Osteocyte (in vitro differentiated cells): Measurements from ENCODE around the gene CRYBB2. TPM values are rescaled to one million over a fixed set of nuclear protein-coding genes. Genes with fewer than 3 reads are reported as not detected.

Source experiments
- DNase-seq: peaks from one replicate; pipeline ENCODE4 v3.0.0; 2021; ENCODE audit warnings: mixed read lengths; ENCODE audit not compliant: unreplicated experiment; ENCODE audit errors: extremely low spot score
- H3K27ac Mint-ChIP-seq: one replicate; pipeline ENCODE4 v1.8.0; 2021; ENCODE audit warnings: mild to moderate bottlenecking, mixed read lengths; ENCODE audit not compliant: unreplicated experiment
- H3K27me3 Mint-ChIP-seq: one replicate; pipeline ENCODE4 v1.8.0; 2021; ENCODE audit warnings: mixed read lengths; ENCODE audit not compliant: unreplicated experiment
- H3K36me3 Mint-ChIP-seq: one replicate; pipeline ENCODE4 v1.8.0; 2021; ENCODE audit warnings: mixed read lengths; ENCODE audit not compliant: unreplicated experiment
- H3K4me1 Mint-ChIP-seq: one replicate; pipeline ENCODE4 v1.8.0; 2021; ENCODE audit warnings: mixed read lengths; ENCODE audit not compliant: unreplicated experiment
- H3K4me3 Mint-ChIP-seq: one replicate; pipeline ENCODE4 v1.8.0; 2021; ENCODE audit warnings: mild to moderate bottlenecking, moderate library complexity, mixed read lengths; ENCODE audit not compliant: unreplicated experiment
- H3K9me3 Mint-ChIP-seq: one replicate; pipeline ENCODE4 v1.8.0; 2021; ENCODE audit warnings: mixed read lengths; ENCODE audit not compliant: unreplicated experiment
- total RNA-seq: library from RNA; stranded (reverse); gene quantifications from 2 replicates; pipeline ENCODE4 v1.2.1, GENCODE V29; 2021
- TF ChIP-seq, protein P1 (sequence below): fragments of 200-600 bp; sonication (generic); IDR thresholded peaks from 2 replicates; pipeline ENCODE4 v1.5.0; 2021; ENCODE audit warnings: antibody characterized with exemption, mild to moderate bottlenecking, moderate library complexity

Gene CRYBB2
- total RNA-seq, 1 donor from 2014 or later = not detected

DNA sequence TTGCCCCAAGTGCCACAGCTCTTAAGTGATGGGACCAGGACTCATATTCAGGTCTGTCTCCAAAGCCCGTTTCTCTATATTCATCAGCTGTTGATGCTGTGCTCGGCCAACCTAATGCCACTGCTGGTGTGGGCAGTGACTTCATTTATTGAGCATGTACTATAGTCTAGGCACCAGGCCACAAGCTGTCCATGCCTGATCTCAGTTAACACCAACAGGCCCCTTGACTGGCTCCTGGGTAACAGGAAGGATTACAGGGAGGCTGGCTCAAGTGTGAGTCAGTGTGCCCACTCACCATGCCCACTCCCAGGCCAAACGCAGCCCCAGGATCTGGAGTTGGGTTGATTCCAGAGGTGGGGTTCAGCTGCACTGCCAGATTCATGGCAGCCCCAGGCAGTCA, 8.6 kb upstream of the CRYBB2 start:
- H3K27ac Mint-ChIP-seq = no peak overlapping the region
- DNase-seq = no peak
- TF ChIP-seq, protein P1, sequence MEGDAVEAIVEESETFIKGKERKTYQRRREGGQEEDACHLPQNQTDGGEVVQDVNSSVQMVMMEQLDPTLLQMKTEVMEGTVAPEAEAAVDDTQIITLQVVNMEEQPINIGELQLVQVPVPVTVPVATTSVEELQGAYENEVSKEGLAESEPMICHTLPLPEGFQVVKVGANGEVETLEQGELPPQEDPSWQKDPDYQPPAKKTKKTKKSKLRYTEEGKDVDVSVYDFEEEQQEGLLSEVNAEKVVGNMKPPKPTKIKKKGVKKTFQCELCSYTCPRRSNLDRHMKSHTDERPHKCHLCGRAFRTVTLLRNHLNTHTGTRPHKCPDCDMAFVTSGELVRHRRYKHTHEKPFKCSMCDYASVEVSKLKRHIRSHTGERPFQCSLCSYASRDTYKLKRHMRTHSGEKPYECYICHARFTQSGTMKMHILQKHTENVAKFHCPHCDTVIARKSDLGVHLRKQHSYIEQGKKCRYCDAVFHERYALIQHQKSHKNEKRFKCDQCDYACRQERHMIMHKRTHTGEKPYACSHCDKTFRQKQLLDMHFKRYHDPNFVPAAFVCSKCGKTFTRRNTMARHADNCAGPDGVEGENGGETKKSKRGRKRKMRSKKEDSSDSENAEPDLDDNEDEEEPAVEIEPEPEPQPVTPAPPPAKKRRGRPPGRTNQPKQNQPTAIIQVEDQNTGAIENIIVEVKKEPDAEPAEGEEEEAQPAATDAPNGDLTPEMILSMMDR = no peak
- no peaks in the 10 kb centered on the region for H3K36me3 Mint-ChIP-seq
- H3K27me3 Mint-ChIP-seq = peaks cover 4% of the 10 kb centered on the region
- H3K9me3 Mint-ChIP-seq = peaks cover 6% of the 10 kb centered on the region
- H3K4me3 Mint-ChIP-seq = no peak overlapping the region
- H3K4me1 Mint-ChIP-seq = no peaks in the 10 kb centered on the region

DNA sequence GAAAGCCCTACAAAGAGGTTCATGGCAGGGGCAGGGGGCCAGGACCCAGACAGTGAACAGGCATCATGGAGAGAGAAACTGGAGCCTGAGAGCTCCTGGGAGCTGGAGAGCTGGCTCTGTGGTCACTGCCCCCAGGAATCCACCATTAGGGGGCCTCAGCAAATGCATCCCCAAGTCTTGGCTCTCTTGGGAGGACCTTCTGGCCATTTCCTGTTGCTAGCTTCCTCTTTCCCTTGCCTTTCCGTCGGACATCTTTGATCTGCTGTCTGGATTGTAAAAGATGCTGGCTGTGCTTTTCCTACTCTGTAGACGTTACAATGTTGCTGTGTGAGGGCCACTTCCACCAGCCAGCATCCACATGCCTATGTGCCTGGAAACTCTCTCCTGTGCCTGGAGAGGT, 7.1 kb upstream of the CRYBB2 start:
- Mint-ChIP-seq H3K4me1 (no peaks in the 10 kb centered on the region), H3K4me3 (no peak overlapping the region), H3K9me3 (peaks cover 6% of the 10 kb centered on the region), H3K27ac (no peak overlapping the region), H3K27me3 (peaks cover 3% of the 10 kb centered on the region), H3K36me3 (no peaks in the 10 kb centered on the region)
- TF ChIP-seq, protein P1 = no peak
- DNase-seq = no peak

DNA sequence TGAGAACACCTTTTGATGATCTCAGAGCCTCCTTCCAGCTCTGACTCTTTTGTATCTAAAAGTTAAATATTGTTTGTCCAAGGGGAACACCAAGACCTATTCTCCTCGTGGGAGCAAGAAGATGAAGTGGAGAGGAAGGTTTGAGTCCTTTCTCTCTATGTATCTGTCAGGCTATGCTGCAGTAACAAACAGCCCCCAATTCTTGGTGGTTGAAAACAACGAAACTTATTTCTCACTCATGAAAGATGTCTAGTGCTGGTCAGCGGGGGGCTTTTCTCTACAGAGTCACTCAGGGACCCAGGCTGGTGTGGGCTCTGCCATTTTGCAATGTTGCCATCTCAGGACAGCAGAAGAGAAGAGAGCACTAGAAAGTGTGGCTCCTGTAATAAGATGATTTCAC, 6.2 kb upstream of the CRYBB2 start:
- no peak for DNase-seq

DNA sequence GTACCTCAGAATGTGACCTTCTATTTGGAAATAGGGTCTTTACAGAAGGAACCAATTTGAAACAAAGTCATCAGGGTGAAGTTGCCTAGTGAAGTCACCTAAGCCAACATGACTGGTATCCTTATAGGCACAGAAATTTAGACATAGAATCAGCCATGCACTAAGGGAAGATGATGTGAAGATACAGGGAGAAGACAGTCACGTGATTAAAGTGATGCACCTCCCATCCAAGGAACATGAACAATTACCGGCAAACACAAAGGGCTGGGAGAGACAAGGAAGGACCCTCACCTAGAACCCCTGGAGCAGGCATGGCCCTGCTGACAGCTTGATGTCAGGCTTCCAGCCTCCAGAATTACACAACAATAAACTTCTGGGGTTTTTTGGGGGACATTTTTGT, 3.2 kb upstream of the CRYBB2 start:
- TF ChIP-seq, protein P1 = no peak
- H3K36me3 Mint-ChIP-seq = no peaks in the 10 kb centered on the region
- no peaks in the 10 kb centered on the region for H3K4me1 Mint-ChIP-seq
- H3K27ac Mint-ChIP-seq = no peak overlapping the region
- no peak for DNase-seq
- H3K27me3 Mint-ChIP-seq = peaks cover 6% of the 10 kb centered on the region
- H3K9me3 Mint-ChIP-seq = peaks cover 6% of the 10 kb centered on the region
- H3K4me3 Mint-ChIP-seq = no peak overlapping the region

More for the DNA sequence above, 6.2 kb upstream of the CRYBB2 start:
- Mint-ChIP-seq H3K27ac (no peak overlapping the region), H3K36me3 (no peaks in the 10 kb centered on the region), H3K9me3 (peaks cover 6% of the 10 kb centered on the region), H3K27me3 (peaks cover 3% of the 10 kb centered on the region), H3K4me3 (no peak overlapping the region), H3K4me1 (no peaks in the 10 kb centered on the region)
- TF ChIP-seq, protein P1 = no peak

DNA sequence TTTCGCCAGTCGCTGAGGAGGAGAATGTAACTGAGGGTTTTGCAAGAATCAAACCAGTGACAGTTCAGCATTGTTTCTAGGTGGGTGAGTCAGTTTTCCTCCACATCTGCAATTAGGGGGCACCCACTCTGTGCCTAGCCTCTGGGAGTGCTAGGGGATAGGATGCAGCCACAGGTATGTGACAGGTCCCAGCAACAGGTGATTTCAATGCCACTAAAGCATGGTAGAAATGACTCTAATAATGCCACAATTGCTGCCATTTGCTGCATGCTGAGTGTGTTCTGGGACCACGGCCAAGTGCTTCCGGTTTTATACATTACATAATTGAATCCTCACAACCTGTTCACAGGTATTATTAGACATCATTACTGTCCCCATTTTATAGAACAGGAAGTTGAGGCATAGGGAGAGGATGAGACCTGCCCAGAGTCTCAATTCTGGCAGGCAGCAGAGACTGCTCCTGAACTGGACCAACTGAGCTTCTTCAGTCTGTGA, 556 bp downstream of the CRYBB2 start:
- Mint-ChIP-seq H3K9me3 (no peaks in the 10 kb centered on the region), H3K27me3 (peaks cover 19% of the 10 kb centered on the region), H3K4me1 (no peaks in the 10 kb centered on the region), H3K27ac (no peak overlapping the region), H3K4me3 (no peak overlapping the region), H3K36me3 (no peaks in the 10 kb centered on the region)
- TF ChIP-seq, protein P1 = no peak
- DNase-seq = no peak
